PC-9 (cell line): Measurements from ENCODE around the gene SUSD2. TPM values are rescaled to one million over a fixed set of nuclear protein-coding genes. Genes with fewer than 3 reads are reported as not detected.

Experiments
- BruUV-seq: library from RNA; stranded (reverse); fragments of 400-500 nt; replicated peaks from 2 replicates; lab custom pipeline; 2021; lab: Mats Ljungman, UMichigan
- CTCF ChIA-PET: fragments of 300-600 bp; sonication (Branson Sonifier 250); formaldehyde crosslinking; loops from one replicate; lab custom pipeline; 2022; ENCODE audit warnings: antibody characterized with exemption; lab: Charles Lee
- POLR2A ChIA-PET: fragments of 300-600 bp; sonication (Branson Sonifier 250); formaldehyde crosslinking; loops from one replicate; lab custom pipeline; 2022; ENCODE audit warnings: antibody characterized with exemption; ENCODE audit not compliant: unreplicated experiment; lab: Charles Lee
- DNase-seq, 2 experiments: peaks; one replicate each; pipeline versions ENCODE4 v3.0.0 to v3.0.0-alpha.2; 2015 to 2022; ENCODE audit warnings: mixed read lengths in 1 of 2
- H2AFZ ChIP-seq: fragments of 200-600 bp; sonication (generic); 2 replicates; pipeline ENCODE4 v1.8.1; 2017; ENCODE audit warnings: antibody characterized with exemption
- H3F3A ChIP-seq: fragments of 200-600 bp; sonication (generic); 2 replicates; pipeline ENCODE4 v1.8.1; 2017; ENCODE audit warnings: antibody characterized with exemption, mild to moderate bottlenecking, low read depth; ENCODE audit not compliant: insufficient read depth
- H3K27ac ChIP-seq: fragments of 200-600 bp; sonication (generic); 2 replicates; pipeline ENCODE4 v1.6.1; 2016; ENCODE audit warnings: mixed run types
- H3K27me3 ChIP-seq: fragments of 200-600 bp; sonication (generic); 2 replicates; pipeline ENCODE4 v1.6.1; 2016; ENCODE audit warnings: low read depth, mixed run types; ENCODE audit not compliant: insufficient read depth
- H3K36me3 ChIP-seq: fragments of 200-600 bp; sonication (generic); 2 replicates; pipeline ENCODE4 v1.6.1; 2016; ENCODE audit warnings: low read depth, mixed run types
- H3K4me1 ChIP-seq: fragments of 200-600 bp; sonication (generic); replicated peaks from 2 replicates; pipeline ENCODE4 v1.6.1; 2016; ENCODE audit warnings: mixed run types; ENCODE audit not compliant: insufficient read depth
- H3K4me2 ChIP-seq: fragments of 200-600 bp; sonication (generic); 2 replicates; pipeline ENCODE4 v1.6.1; 2017; ENCODE audit warnings: mixed run types
- H3K4me3 ChIP-seq: fragments of 200-600 bp; sonication (generic); 2 replicates; pipeline ENCODE4 v1.6.1; 2016; ENCODE audit warnings: mixed run types
- H3K79me2 ChIP-seq: fragments of 200-600 bp; sonication (generic); 2 replicates; pipeline ENCODE4 v1.6.1; 2017; ENCODE audit warnings: low read depth, mixed run types
- H3K9me2 ChIP-seq: fragments of 200-600 bp; sonication (generic); 2 replicates; pipeline ENCODE4 v1.8.1; 2017; ENCODE audit warnings: mild to moderate bottlenecking; ENCODE audit not compliant: insufficient read depth
- H3K9me3 ChIP-seq: fragments of 200-600 bp; sonication (generic); 2 replicates; pipeline ENCODE4 v1.8.1; 2016; ENCODE audit warnings: low read depth; ENCODE audit not compliant: insufficient read depth
- H4K20me1 ChIP-seq: fragments of 200-600 bp; sonication (generic); 2 replicates; pipeline ENCODE4 v1.8.1; 2017; ENCODE audit not compliant: insufficient read depth
- EZH2 ChIP-seq: fragments of 200-600 bp; sonication (generic); IDR thresholded peaks from 2 replicates; pipeline ENCODE4 v1.8.0; 2017; ENCODE audit warnings: antibody characterized with exemption, low read depth
- intact Hi-C: fragments of 100-400 bp; cut with micrococcal nuclease; formaldehyde crosslinking; loops from one replicate; pipeline ENCODE4 v1.10.0; 2022; ENCODE audit not compliant: unreplicated experiment
- total RNA-seq: library from RNA; stranded (reverse); gene quantifications from 2 replicates; pipeline ENCODE4 v1.2.3, GENCODE V29; 2021
- TF ChIP-seq, protein P1 (sequence below): fragments of 200-600 bp; sonication (generic); conservative IDR thresholded peaks from 2 replicates; pipeline ENCODE4 v1.6.1; 2017; ENCODE audit warnings: mixed run types, antibody characterized with exemption, mild to moderate bottlenecking, moderate library complexity

Gene SUSD2
- total RNA-seq, 1 experiment from 2014 or later = 5.5 TPM

- Histone ChIP-seq H3K9me2 (no peaks in the 10 kb centered on the region), H3F3A (no peaks in the 10 kb centered on the region), H3K4me3 (no peak overlapping the region), H3K27ac (no peak overlapping the region), H3K4me1 (peaks cover 16% of the 10 kb centered on the region), H3K36me3 (no peaks in the 10 kb centered on the region), H3K4me2 (no peak overlapping the region), H3K27me3 (no peaks in the 10 kb centered on the region), H3K79me2 (no peaks in the 10 kb centered on the region), H2AFZ (no peak overlapping the region), H3K9me3 (no peaks in the 10 kb centered on the region), H4K20me1 (no peaks in the 10 kb centered on the region)
- ChIA-PET POLR2A (no interaction called here), CTCF (no interaction called here)
- intact Hi-C loops = loop anchor here (2.0 to 10.0 kb wide), 2 partner anchors 59 to 323 kb away; no protein-coding TSS in a partner anchor
- no TSS peak for BruUV-seq
- no peak for DNase-seq
- TF ChIP-seq, protein P1, sequence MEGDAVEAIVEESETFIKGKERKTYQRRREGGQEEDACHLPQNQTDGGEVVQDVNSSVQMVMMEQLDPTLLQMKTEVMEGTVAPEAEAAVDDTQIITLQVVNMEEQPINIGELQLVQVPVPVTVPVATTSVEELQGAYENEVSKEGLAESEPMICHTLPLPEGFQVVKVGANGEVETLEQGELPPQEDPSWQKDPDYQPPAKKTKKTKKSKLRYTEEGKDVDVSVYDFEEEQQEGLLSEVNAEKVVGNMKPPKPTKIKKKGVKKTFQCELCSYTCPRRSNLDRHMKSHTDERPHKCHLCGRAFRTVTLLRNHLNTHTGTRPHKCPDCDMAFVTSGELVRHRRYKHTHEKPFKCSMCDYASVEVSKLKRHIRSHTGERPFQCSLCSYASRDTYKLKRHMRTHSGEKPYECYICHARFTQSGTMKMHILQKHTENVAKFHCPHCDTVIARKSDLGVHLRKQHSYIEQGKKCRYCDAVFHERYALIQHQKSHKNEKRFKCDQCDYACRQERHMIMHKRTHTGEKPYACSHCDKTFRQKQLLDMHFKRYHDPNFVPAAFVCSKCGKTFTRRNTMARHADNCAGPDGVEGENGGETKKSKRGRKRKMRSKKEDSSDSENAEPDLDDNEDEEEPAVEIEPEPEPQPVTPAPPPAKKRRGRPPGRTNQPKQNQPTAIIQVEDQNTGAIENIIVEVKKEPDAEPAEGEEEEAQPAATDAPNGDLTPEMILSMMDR = no peak
- TF ChIP-seq EZH2 = no peak
These were observed 6.7 kb downstream of the SUSD2 start for GRCh38 chr22:24187731-24188644.

- H3K4me1 ChIP-seq = peaks cover 16% of the 10 kb centered on the region
- H3K9me2 ChIP-seq = no peaks in the 10 kb centered on the region
- no peaks in the 10 kb centered on the region for H3F3A ChIP-seq
- H3K79me2 ChIP-seq = no peaks in the 10 kb centered on the region
- no peak overlapping the region for H3K4me3 ChIP-seq
- CTCF ChIA-PET = interaction anchor here (0.6 to 1.5 kb wide), 6 partner anchors 8 to 331 kb away, joined by 3 to 11 read pairs (median 4); partner anchors contain the start of genes SLC2A11 and SUSD2
- POLR2A ChIA-PET = interaction anchor here (0.9 kb wide), 1 partner anchor 7 kb away, joined by 5 read pairs; the partner anchor contains the start of gene SUSD2
- H3K36me3 ChIP-seq = no peaks in the 10 kb centered on the region
- H2AFZ ChIP-seq = no peak overlapping the region
- no peaks in the 10 kb centered on the region for H3K27me3 ChIP-seq
- H3K9me3 ChIP-seq = no peaks in the 10 kb centered on the region
- no TSS peak for BruUV-seq
- no peaks in the 10 kb centered on the region for H4K20me1 ChIP-seq
- peak overlapping the region; percentile 65 for H3K4me2 ChIP-seq
- intact Hi-C loops = loop anchor here (2.0 to 10.0 kb wide), 2 partner anchors 58 to 324 kb away; no protein-coding TSS in a partner anchor
- no peak overlapping the region for H3K27ac ChIP-seq
- TF ChIP-seq EZH2 = no peak
- TF ChIP-seq, protein P1 = no peak
- no peak for DNase-seq
These were observed 7.5 kb downstream of the SUSD2 start for GRCh38 chr22:24188705-24189248.
